HEK293 (cell line): ENCODE data around the gene FAM241A.

Experiments
- ATF2 ChIP-seq: fragments of 450-650 bp; formaldehyde crosslinking; IDR thresholded peaks from 2 replicates; pipeline ENCODE4 v1.5.1; 2016; ENCODE audit warnings: missing biosample characterization, missing genetic modification characterization, low read depth
- BCL11B ChIP-seq: fragments of 450-650 bp; formaldehyde crosslinking; IDR thresholded peaks from 2 replicates; pipeline ENCODE4 v1.5.1; 2016; ENCODE audit warnings: low read depth, missing biosample characterization, missing genetic modification characterization
- GLI2 ChIP-seq: fragments of 450-650 bp; formaldehyde crosslinking; IDR thresholded peaks from 2 replicates; pipeline ENCODE4; 2017; ENCODE audit warnings: missing biosample characterization, missing genetic modification characterization, low read depth, borderline replicate concordance
- GLI4 ChIP-seq: fragments of 450-650 bp; formaldehyde crosslinking; IDR thresholded peaks from 2 replicates; pipeline ENCODE4 v1.5.1; 2016; ENCODE audit warnings: missing biosample characterization, missing genetic modification characterization
- SP2 ChIP-seq: fragments of 450-650 bp; formaldehyde crosslinking; IDR thresholded peaks from 2 replicates; pipeline ENCODE4 v1.5.1; 2016; ENCODE audit warnings: missing biosample characterization, missing genetic modification characterization
- TCF7L2 ChIP-seq: IDR thresholded peaks from 2 replicates; pipeline ENCODE4 v1.6.1; 2011; ENCODE audit warnings: low read depth, mild to moderate bottlenecking, inconsistent platforms, low read length, moderate library complexity, borderline replicate concordance
- TRIM28 ChIP-seq: IDR thresholded peaks from 2 replicates; pipeline ENCODE4 v1.6.1; 2011; ENCODE audit warnings: low read length, control low read depth, borderline replicate concordance
- ZBTB21 ChIP-seq: fragments of 450-650 bp; formaldehyde crosslinking; IDR thresholded peaks from 2 replicates; pipeline ENCODE4 v1.5.1; 2017; ENCODE audit warnings: missing biosample characterization, missing genetic modification characterization
- ZBTB26 ChIP-seq: fragments of 450-650 bp; formaldehyde crosslinking; optimal IDR thresholded peaks from 2 replicates; pipeline ENCODE3; 2016; ENCODE audit warnings: missing biosample characterization, mild to moderate bottlenecking, missing genetic modification characterization
- ZBTB7A ChIP-seq: fragments of 450-650 bp; formaldehyde crosslinking; IDR thresholded peaks from 2 replicates; pipeline ENCODE4 v1.5.1; 2016; ENCODE audit warnings: low read depth, missing biosample characterization, missing genetic modification characterization
- ZFP3 ChIP-seq: fragments of 450-650 bp; formaldehyde crosslinking; IDR thresholded peaks from 2 replicates; pipeline ENCODE4 v1.5.1; 2016; ENCODE audit warnings: low read depth, missing biosample characterization, missing genetic modification characterization
- ZFP41 ChIP-seq: fragments of 450-650 bp; formaldehyde crosslinking; IDR thresholded peaks from 2 replicates; pipeline ENCODE4 v1.5.1; 2016; ENCODE audit warnings: missing biosample characterization, missing genetic modification characterization, borderline replicate concordance
- ZNF10 ChIP-seq: fragments of 450-650 bp; formaldehyde crosslinking; IDR thresholded peaks from 2 replicates; pipeline ENCODE4 v1.5.1; 2017; ENCODE audit warnings: missing biosample characterization, missing genetic modification characterization
- ZNF121 ChIP-seq: fragments of 450-650 bp; formaldehyde crosslinking; IDR thresholded peaks from 2 replicates; pipeline ENCODE4 v1.5.1; 2016; ENCODE audit warnings: missing biosample characterization, missing genetic modification characterization
- ZNF239 ChIP-seq: fragments of 450-650 bp; formaldehyde crosslinking; IDR thresholded peaks from 2 replicates; pipeline ENCODE4 v1.5.1; 2016; ENCODE audit warnings: missing biosample characterization, missing genetic modification characterization
- ZNF26 ChIP-seq: fragments of 450-650 bp; formaldehyde crosslinking; IDR thresholded peaks from 2 replicates; pipeline ENCODE4 v1.5.1; 2016; ENCODE audit warnings: missing biosample characterization, missing genetic modification characterization
- ZNF280D ChIP-seq: fragments of 450-650 bp; formaldehyde crosslinking; IDR thresholded peaks from 2 replicates; pipeline ENCODE4 v1.5.1; 2016; ENCODE audit warnings: missing biosample characterization, missing genetic modification characterization
- ZNF391 ChIP-seq: fragments of 450-650 bp; formaldehyde crosslinking; IDR thresholded peaks from 2 replicates; pipeline ENCODE4 v1.5.1; 2016; ENCODE audit warnings: low read depth, missing biosample characterization, missing genetic modification characterization, borderline replicate concordance
- ZNF423 ChIP-seq: fragments of 450-650 bp; formaldehyde crosslinking; IDR thresholded peaks from 2 replicates; pipeline ENCODE4 v1.5.1; 2016; ENCODE audit warnings: missing biosample characterization, missing genetic modification characterization
- ZNF513 ChIP-seq: fragments of 450-650 bp; IDR thresholded peaks from 2 replicates; pipeline ENCODE4 v1.5.1; 2018; ENCODE audit warnings: missing biosample characterization, missing genetic modification characterization
- ZNF529 ChIP-seq: fragments of 450-650 bp; formaldehyde crosslinking; IDR thresholded peaks from 2 replicates; pipeline ENCODE4 v1.5.1; 2017; ENCODE audit warnings: missing genetic modification characterization, missing biosample characterization; ENCODE audit not compliant: insufficient replicate concordance
- ZNF558 ChIP-seq: fragments of 450-650 bp; formaldehyde crosslinking; IDR thresholded peaks from 2 replicates; pipeline ENCODE4 v1.5.1; 2016; ENCODE audit warnings: missing biosample characterization, missing genetic modification characterization
- ZNF610 ChIP-seq: fragments of 450-650 bp; formaldehyde crosslinking; IDR thresholded peaks from 2 replicates; pipeline ENCODE4 v1.5.1; 2016; ENCODE audit warnings: missing biosample characterization, missing genetic modification characterization, borderline replicate concordance
- ZNF654 ChIP-seq: fragments of 450-650 bp; formaldehyde crosslinking; IDR thresholded peaks from 2 replicates; pipeline ENCODE4 v1.5.1; 2016; ENCODE audit warnings: low read depth, missing biosample characterization, missing genetic modification characterization
- ZNF670 ChIP-seq: fragments of 450-650 bp; formaldehyde crosslinking; IDR thresholded peaks from 2 replicates; pipeline ENCODE4 v1.5.1; 2016; ENCODE audit warnings: missing biosample characterization, missing genetic modification characterization, low read depth
- ZNF747 ChIP-seq: fragments of 450-650 bp; formaldehyde crosslinking; IDR thresholded peaks from 2 replicates; pipeline ENCODE4 v1.5.1; 2016; ENCODE audit warnings: missing biosample characterization, missing genetic modification characterization
- ZNF777 ChIP-seq: fragments of 450-650 bp; formaldehyde crosslinking; IDR thresholded peaks from 2 replicates; pipeline ENCODE4 v1.5.1; 2017; ENCODE audit warnings: missing biosample characterization, missing genetic modification characterization, borderline replicate concordance
- ZSCAN18 ChIP-seq: fragments of 450-650 bp; formaldehyde crosslinking; IDR thresholded peaks from 2 replicates; pipeline ENCODE4 v1.5.1; 2016; ENCODE audit warnings: missing biosample characterization, missing genetic modification characterization
- ZSCAN23 ChIP-seq: fragments of 450-650 bp; formaldehyde crosslinking; IDR thresholded peaks from 2 replicates; pipeline ENCODE4 v1.5.1; 2016; ENCODE audit warnings: missing biosample characterization, missing genetic modification characterization

FAM241A gene

GRCh38 chr4:112231779-112232713 is 86.8 kb downstream of the FAM241A start, which contains the start of gene AP1AR (continued):
- TF ChIP-seq ZNF513 (no peak), ZBTB26 (tag by site-specific recombination) (peak; percentile 79), BCL11B (tag by site-specific recombination) (peak; percentile 74; the same call in 1 of the 2 replicates), ZNF280D (no peak), ZSCAN23 (tag by site-specific recombination) (no peak; the same call in 1 of the 2 replicates), ZBTB21 (tag by site-specific recombination) (no peak), GLI2 (tag by site-specific recombination) (no peak), ZNF391 (tag by site-specific recombination) (peak; percentile 74; the same call in 1 of the 2 replicates), ZNF239 (tag by site-specific recombination) (0 out of 2 replicates have a peak, but pooled peaks have one; percentile 46), ZSCAN18 (tag by site-specific recombination) (no peak), ZNF610 (tag by site-specific recombination) (peak; percentile 68; the same call in 1 of the 2 replicates), ZNF529 (tag by site-specific recombination) (no peak), ZNF423 (tag by site-specific recombination) (no peak), ZNF10 (no peak), ZNF747 (tag by site-specific recombination) (no peak), SP2 (tag by site-specific recombination) (peak; percentile 11), TCF7L2 (no peak), ZNF558 (no peak), ZNF670 (no peak), ATF2 (tag by site-specific recombination) (no peak), ZNF654 (tag by site-specific recombination) (no peak), ZBTB7A (tag by site-specific recombination) (no peak), GLI4 (tag by site-specific recombination) (no peak), ZFP41 (no peak), ZFP3 (no peak), TRIM28 (no peak), ZNF26 (tag by site-specific recombination) (no peak), ZNF777 (tag by site-specific recombination) (0 out of 2 replicates have a peak, but pooled peaks have one; percentile 21), ZNF121 (tag by site-specific recombination) (peak; percentile 56; the same call in 1 of the 2 replicates)
